Astrocyte (in vitro differentiated cells and primary cell): ENCODE data around the gene FAM131C.

ENCODE experiments used
- EZH2 ChIP-seq: IDR thresholded peaks from 2 replicates; pipeline ENCODE4 v1.6.1; 2012; ENCODE audit warnings: mild to moderate bottlenecking, low read length, inconsistent platforms; ENCODE audit not compliant: insufficient read depth
- TF ChIP-seq, protein P1 (sequence below): IDR thresholded peaks from 2 replicates; pipeline ENCODE4 v1.5.1; 2011; ENCODE audit warnings: low read depth, mild to moderate bottlenecking, inconsistent platforms, low read length, moderate library complexity; ENCODE audit not compliant: insufficient read depth

- TF ChIP-seq, protein P1, sequence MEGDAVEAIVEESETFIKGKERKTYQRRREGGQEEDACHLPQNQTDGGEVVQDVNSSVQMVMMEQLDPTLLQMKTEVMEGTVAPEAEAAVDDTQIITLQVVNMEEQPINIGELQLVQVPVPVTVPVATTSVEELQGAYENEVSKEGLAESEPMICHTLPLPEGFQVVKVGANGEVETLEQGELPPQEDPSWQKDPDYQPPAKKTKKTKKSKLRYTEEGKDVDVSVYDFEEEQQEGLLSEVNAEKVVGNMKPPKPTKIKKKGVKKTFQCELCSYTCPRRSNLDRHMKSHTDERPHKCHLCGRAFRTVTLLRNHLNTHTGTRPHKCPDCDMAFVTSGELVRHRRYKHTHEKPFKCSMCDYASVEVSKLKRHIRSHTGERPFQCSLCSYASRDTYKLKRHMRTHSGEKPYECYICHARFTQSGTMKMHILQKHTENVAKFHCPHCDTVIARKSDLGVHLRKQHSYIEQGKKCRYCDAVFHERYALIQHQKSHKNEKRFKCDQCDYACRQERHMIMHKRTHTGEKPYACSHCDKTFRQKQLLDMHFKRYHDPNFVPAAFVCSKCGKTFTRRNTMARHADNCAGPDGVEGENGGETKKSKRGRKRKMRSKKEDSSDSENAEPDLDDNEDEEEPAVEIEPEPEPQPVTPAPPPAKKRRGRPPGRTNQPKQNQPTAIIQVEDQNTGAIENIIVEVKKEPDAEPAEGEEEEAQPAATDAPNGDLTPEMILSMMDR = no peak
- no peak for TF ChIP-seq EZH2
Measured at GRCh38 chr1:16014509-16015482, 58.7 kb downstream of the FAM131C start.
